MCF 10A (cell line): ENCODE data around the gene TP53BP1. TPM values are rescaled to one million over a fixed set of nuclear protein-coding genes. Genes with fewer than 3 reads are reported as not detected.
A peak's percentile ranks its signal among the peaks of the same experiment; 100 is the strongest.

Source experiments
- BruUV-seq: library from RNA; stranded (reverse); fragments of 400-500 nt; replicated peaks from 2 replicates; lab custom pipeline; 2021; lab: Mats Ljungman, UMichigan
- CTCF ChIA-PET: fragments of 300-600 bp; sonication (Branson Sonifier 250); formaldehyde crosslinking; extraction: SDS; loops from one replicate; lab custom pipeline; 2021; ENCODE audit warnings: antibody characterized with exemption, inconsistent platforms; lab: Yijun Ruan, JAX
- POLR2A ChIA-PET: fragments of 300-600, 350-650 bp; sonication (Branson Sonifier 250); formaldehyde crosslinking; extraction: SDS; loops from one replicate; lab custom pipeline; 2020; ENCODE audit warnings: antibody characterized with exemption, inconsistent platforms; lab: Yijun Ruan, JAX
- DNase-seq: peaks from one replicate; pipeline ENCODE4 v3.0.0-alpha.2; 2018; ENCODE audit not compliant: unreplicated experiment
- H3K27ac Mint-ChIP-seq: one replicate; pipeline ENCODE4 v1.8.0; 2022; ENCODE audit warnings: mild to moderate bottlenecking, low read depth, mixed read lengths; ENCODE audit not compliant: unreplicated experiment
- H3K27me3 Mint-ChIP-seq: one replicate; pipeline ENCODE4 v1.8.0; 2022; ENCODE audit warnings: mixed read lengths; ENCODE audit not compliant: insufficient read depth, unreplicated experiment
- H3K36me3 Mint-ChIP-seq: one replicate; pipeline ENCODE4 v1.8.0; 2022; ENCODE audit warnings: mild to moderate bottlenecking, moderate library complexity, mixed read lengths; ENCODE audit not compliant: insufficient read depth, unreplicated experiment
- H3K4me1 Mint-ChIP-seq: one replicate; pipeline ENCODE4 v1.8.0; 2022; ENCODE audit warnings: mixed read lengths; ENCODE audit not compliant: insufficient read depth, unreplicated experiment
- H3K4me3 Mint-ChIP-seq: one replicate; pipeline ENCODE4 v1.8.0; 2022; ENCODE audit warnings: mild to moderate bottlenecking, moderate library complexity, mixed read lengths; ENCODE audit not compliant: unreplicated experiment
- H3K9me3 Mint-ChIP-seq: one replicate; pipeline ENCODE4 v1.8.0; 2022; ENCODE audit warnings: mixed read lengths; ENCODE audit not compliant: unreplicated experiment
- intact Hi-C: fragments of 100-400 bp; cut with micrococcal nuclease; formaldehyde crosslinking; loops from 2 replicates; pipeline ENCODE4 v1.14.1; 2022
- total RNA-seq: library from RNA; stranded (reverse); gene quantifications from 2 replicates; pipeline ENCODE4 v1.2.3, GENCODE V29; 2022
- TF ChIP-seq, protein P1 (sequence below): fragments of 200-600 bp; IDR thresholded peaks from one replicate; pipeline ENCODE4 v1.8.0; 2022; ENCODE audit warnings: antibody characterized with exemption, mild to moderate bottlenecking; ENCODE audit not compliant: unreplicated experiment

TP53BP1 gene
- total RNA-seq, 1 experiment from 2014 or later = 38.8 TPM

- H3K27ac Mint-ChIP-seq = no peak overlapping the region
- no peaks in the 10 kb centered on the region for H3K9me3 Mint-ChIP-seq
- BruUV-seq = no TSS peak
- POLR2A ChIA-PET = no interaction called here
- peaks cover 18% of the 10 kb centered on the region for H3K4me1 Mint-ChIP-seq
- H3K36me3 Mint-ChIP-seq = no peaks in the 10 kb centered on the region
- TF ChIP-seq, protein P1, sequence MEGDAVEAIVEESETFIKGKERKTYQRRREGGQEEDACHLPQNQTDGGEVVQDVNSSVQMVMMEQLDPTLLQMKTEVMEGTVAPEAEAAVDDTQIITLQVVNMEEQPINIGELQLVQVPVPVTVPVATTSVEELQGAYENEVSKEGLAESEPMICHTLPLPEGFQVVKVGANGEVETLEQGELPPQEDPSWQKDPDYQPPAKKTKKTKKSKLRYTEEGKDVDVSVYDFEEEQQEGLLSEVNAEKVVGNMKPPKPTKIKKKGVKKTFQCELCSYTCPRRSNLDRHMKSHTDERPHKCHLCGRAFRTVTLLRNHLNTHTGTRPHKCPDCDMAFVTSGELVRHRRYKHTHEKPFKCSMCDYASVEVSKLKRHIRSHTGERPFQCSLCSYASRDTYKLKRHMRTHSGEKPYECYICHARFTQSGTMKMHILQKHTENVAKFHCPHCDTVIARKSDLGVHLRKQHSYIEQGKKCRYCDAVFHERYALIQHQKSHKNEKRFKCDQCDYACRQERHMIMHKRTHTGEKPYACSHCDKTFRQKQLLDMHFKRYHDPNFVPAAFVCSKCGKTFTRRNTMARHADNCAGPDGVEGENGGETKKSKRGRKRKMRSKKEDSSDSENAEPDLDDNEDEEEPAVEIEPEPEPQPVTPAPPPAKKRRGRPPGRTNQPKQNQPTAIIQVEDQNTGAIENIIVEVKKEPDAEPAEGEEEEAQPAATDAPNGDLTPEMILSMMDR = no peak
- peak; percentile 19 for DNase-seq
- intact Hi-C loops = no loop called here
- H3K4me3 Mint-ChIP-seq = no peak overlapping the region
- H3K27me3 Mint-ChIP-seq = peaks cover 28% of the 10 kb centered on the region
- CTCF ChIA-PET = interaction anchor here (0.7 to 5.5 kb wide), 5 partner anchors 30 to 114 kb away, joined by 3 to 46 read pairs (median 4); no protein-coding TSS in a partner anchor
Observed at GRCh38 chr15:43516185-43516584, 23.2 kb upstream of the TP53BP1 start.

GRCh38 chr15:43515741-43516140, 22.8 kb upstream of the TP53BP1 start:
- Mint-ChIP-seq H3K36me3 (no peaks in the 10 kb centered on the region), H3K27me3 (peaks cover 28% of the 10 kb centered on the region), H3K9me3 (no peaks in the 10 kb centered on the region), H3K27ac (no peak overlapping the region), H3K4me1 (peaks cover 21% of the 10 kb centered on the region), H3K4me3 (no peak overlapping the region)
- POLR2A ChIA-PET = interaction anchor here (1.9 to 8.1 kb wide), 2 partner anchors 22 to 75 kb away, joined by 7 to 60 read pairs; partner anchors contain the start of gene TP53BP1
- CTCF ChIA-PET = interaction anchor here (0.7 to 5.5 kb wide), 6 partner anchors 27 to 115 kb away, joined by 3 to 46 read pairs (median 4); no protein-coding TSS in a partner anchor
- TF ChIP-seq, protein P1 = no peak
- intact Hi-C loops = no loop called here
- DNase-seq = no peak
- no TSS peak for BruUV-seq

- Mint-ChIP-seq H3K4me3 (no peak overlapping the region), H3K9me3 (no peaks in the 10 kb centered on the region), H3K4me1 (peaks cover 27% of the 10 kb centered on the region), H3K36me3 (no peaks in the 10 kb centered on the region), H3K27ac (no peak overlapping the region), H3K27me3 (peaks cover 24% of the 10 kb centered on the region)
- TF ChIP-seq, protein P1 = peak; percentile 62
- POLR2A ChIA-PET = interaction anchor here (0.9 to 8.1 kb wide), 4 partner anchors 19 to 74 kb away, joined by 3 to 60 read pairs (median 6); partner anchors contain the start of gene TP53BP1
- CTCF ChIA-PET = interaction anchor here (0.5 to 5.5 kb wide), 21 partner anchors 8 to 615 kb away, joined by 3 to 46 read pairs (median 3); no protein-coding TSS in a partner anchor
- intact Hi-C loops = loop anchor here (1.0 kb wide), 1 partner anchor 73 kb away; no protein-coding TSS in a partner anchor
- no TSS peak for BruUV-seq
- DNase-seq = peak; percentile 33
Observed at GRCh38 chr15:43514241-43515057, 21.5 kb upstream of the TP53BP1 start.

- Mint-ChIP-seq H3K27ac (no peak overlapping the region), H3K9me3 (no peaks in the 10 kb centered on the region), H3K4me1 (peaks cover 24% of the 10 kb centered on the region), H3K27me3 (peaks cover 15% of the 10 kb centered on the region), H3K4me3 (no peak overlapping the region), H3K36me3 (no peaks in the 10 kb centered on the region)
- TF ChIP-seq, protein P1 = no peak
- no TSS peak for BruUV-seq
- DNase-seq = no peak
- intact Hi-C loops = no loop called here
- ChIA-PET POLR2A (interaction anchor here (8.1 kb wide), 1 partner anchor 20 kb away, joined by 60 read pairs; the partner anchor contains the start of gene TP53BP1), CTCF (interaction anchor here (0.5 to 5.5 kb wide), 10 partner anchors 9 to 614 kb away, joined by 3 to 46 read pairs (median 4); partner anchors contain the start of gene TP53BP1)
Observed at GRCh38 chr15:43513550-43513949, 20.6 kb upstream of the TP53BP1 start.
